Activated CD4-positive, alpha-beta T cell treated with anti-CD3 and anti-CD28 coated beads, Interleukin-2, amount 10 ng/mL, durations not matched to agents 7 days and 5 days (primary cell): ENCODE data around the gene NOP10. TPM values are rescaled to one million over a fixed set of nuclear protein-coding genes. Genes with fewer than 3 reads are reported as not detected.

Experiments used
- CTCF ChIA-PET: fragments of 350-600 bp; sonication (Branson Sonifier 250); formaldehyde crosslinking; loops from one replicate; lab custom pipeline; 2021; ENCODE audit warnings: antibody characterized with exemption; lab: Charles Lee
- POLR2A ChIA-PET: fragments of 350-600 bp; sonication (Branson Sonifier 250); formaldehyde crosslinking; loops from one replicate; lab custom pipeline; 2021; ENCODE audit warnings: antibody characterized with exemption; lab: Charles Lee
- DNase-seq: peaks from one replicate; pipeline ENCODE4 v3.0.0-alpha.2; 2020
- H3K27ac Mint-ChIP-seq: one replicate; pipeline ENCODE4 v1.8.0; 2021; ENCODE audit warnings: mild to moderate bottlenecking, moderate library complexity, mixed read lengths
- H3K27me3 Mint-ChIP-seq: one replicate; pipeline ENCODE4 v1.8.0; 2021; ENCODE audit warnings: mixed read lengths
- H3K36me3 Mint-ChIP-seq: one replicate; pipeline ENCODE4 v1.8.0; 2021; ENCODE audit warnings: low read depth, mixed read lengths
- H3K4me1 Mint-ChIP-seq: one replicate; pipeline ENCODE4 v1.8.0; 2021; ENCODE audit warnings: mixed read lengths
- H3K4me3 Mint-ChIP-seq: one replicate; pipeline ENCODE4 v1.8.0; 2021; ENCODE audit warnings: mild to moderate bottlenecking, moderate library complexity, mixed read lengths
- H3K9me3 Mint-ChIP-seq: one replicate; pipeline ENCODE4 v1.8.0; 2021; ENCODE audit warnings: mixed read lengths
- total RNA-seq, 2 experiments: library from RNA; stranded (reverse); gene quantifications; one replicate each; pipeline ENCODE4 v1.2.3, GENCODE V29; 2021

Gene NOP10
- total RNA-seq, 2 experiments from 2014 or later: 162 to 207 TPM

DNA sequence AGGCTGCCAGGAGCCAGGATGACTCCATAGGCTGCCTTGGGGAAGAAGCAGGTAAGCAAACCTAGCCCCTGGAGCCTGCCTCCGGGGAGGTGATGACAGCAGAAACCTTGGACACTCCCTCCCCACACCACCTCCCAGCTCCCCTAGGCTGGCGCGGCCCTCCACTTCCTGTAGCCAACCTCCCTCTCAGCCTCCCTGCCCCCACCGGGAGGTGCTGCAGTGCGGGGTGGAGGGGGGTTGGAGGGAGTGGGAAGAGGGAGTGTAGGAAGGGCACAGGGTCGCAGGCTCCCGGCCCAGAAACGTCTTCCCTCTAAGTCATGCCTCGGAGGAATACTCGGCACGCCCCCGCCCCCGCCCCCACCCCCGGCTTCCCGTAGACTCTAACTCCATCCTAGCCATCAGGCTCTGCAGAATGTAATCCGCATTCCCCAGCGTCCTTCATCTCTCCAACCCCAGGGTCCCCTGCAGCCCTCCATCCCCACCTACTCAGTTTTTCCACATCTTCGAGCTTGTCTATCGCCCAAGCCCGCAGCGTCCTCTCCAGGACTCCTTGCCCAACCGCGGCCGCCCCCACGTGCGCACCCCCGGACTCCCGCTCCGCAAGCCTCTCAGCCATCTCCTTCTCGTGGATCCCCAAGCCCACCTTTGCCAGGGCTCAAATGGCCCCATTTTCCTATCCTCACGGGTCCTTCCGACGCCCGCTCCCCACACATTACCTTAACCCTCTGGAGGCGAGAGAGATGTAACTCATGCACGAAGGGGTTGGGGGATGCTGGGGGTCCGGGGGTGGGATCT lies 23.5 kb upstream of the NOP10 start:
- CTCF ChIA-PET: interaction anchor here (0.7 to 3.8 kb wide), 11 partner anchors 9 to 215 kb away, joined by 3 to 31 read pairs (median 4); partner anchors contain the start of genes NOP10, NUTM1 and SLC12A6
- POLR2A ChIA-PET: interaction anchor here (0.6 to 1.2 kb wide), 4 partner anchors 23 to 71 kb away, joined by 3 to 5 read pairs (median 3); partner anchors contain the start of genes GOLGA8A, NOP10 and NUTM1
- peak; percentile 67 for DNase-seq
- peaks cover 20% of the 10 kb centered on the region for H3K36me3 Mint-ChIP-seq
- no peaks in the 10 kb centered on the region for H3K27me3 Mint-ChIP-seq
- H3K27ac Mint-ChIP-seq: peak overlapping the region; percentile 89
- peaks cover 58% of the 10 kb centered on the region for H3K4me1 Mint-ChIP-seq
- H3K9me3 Mint-ChIP-seq: no peaks in the 10 kb centered on the region
- H3K4me3 Mint-ChIP-seq: peak overlapping the region; percentile 97

DNA sequence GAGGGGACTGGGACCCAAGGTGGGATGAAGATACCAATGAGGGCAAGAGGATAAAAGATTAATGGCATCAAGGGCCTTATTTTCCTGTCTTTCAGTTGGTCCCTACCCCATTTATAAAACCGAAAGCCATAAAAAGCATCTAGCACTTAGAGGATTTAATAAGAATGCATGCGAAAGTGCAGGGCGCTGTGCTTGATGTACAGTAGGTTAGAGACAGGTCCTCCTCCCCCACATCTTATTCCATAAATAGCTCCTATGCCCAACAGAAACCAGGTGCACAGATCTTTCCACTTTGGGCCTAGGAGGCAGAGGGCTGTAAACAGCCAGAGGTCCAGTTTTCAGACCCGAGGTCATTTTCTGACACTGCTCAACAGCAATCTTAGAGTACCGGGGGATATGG lies 22.9 kb upstream of the NOP10 start:
- no peaks in the 10 kb centered on the region for H3K9me3 Mint-ChIP-seq
- DNase-seq: no peak
- H3K36me3 Mint-ChIP-seq: peaks cover 27% of the 10 kb centered on the region
- H3K4me3 Mint-ChIP-seq: peak overlapping the region; percentile 97
- H3K4me1 Mint-ChIP-seq: peaks cover 58% of the 10 kb centered on the region
- H3K27me3 Mint-ChIP-seq: no peaks in the 10 kb centered on the region
- ChIA-PET POLR2A (interaction anchor here (1.0 to 1.2 kb wide), 2 partner anchors 23 to 36 kb away, joined by 3 to 5 read pairs; partner anchors contain the start of genes NOP10 and NUTM1), CTCF (interaction anchor here (3.2 to 3.8 kb wide), 3 partner anchors 11 to 28 kb away, joined by 14 to 31 read pairs (median 28); partner anchors contain the start of genes NOP10, NUTM1 and SLC12A6)
- H3K27ac Mint-ChIP-seq: peak overlapping the region; percentile 89

DNA sequence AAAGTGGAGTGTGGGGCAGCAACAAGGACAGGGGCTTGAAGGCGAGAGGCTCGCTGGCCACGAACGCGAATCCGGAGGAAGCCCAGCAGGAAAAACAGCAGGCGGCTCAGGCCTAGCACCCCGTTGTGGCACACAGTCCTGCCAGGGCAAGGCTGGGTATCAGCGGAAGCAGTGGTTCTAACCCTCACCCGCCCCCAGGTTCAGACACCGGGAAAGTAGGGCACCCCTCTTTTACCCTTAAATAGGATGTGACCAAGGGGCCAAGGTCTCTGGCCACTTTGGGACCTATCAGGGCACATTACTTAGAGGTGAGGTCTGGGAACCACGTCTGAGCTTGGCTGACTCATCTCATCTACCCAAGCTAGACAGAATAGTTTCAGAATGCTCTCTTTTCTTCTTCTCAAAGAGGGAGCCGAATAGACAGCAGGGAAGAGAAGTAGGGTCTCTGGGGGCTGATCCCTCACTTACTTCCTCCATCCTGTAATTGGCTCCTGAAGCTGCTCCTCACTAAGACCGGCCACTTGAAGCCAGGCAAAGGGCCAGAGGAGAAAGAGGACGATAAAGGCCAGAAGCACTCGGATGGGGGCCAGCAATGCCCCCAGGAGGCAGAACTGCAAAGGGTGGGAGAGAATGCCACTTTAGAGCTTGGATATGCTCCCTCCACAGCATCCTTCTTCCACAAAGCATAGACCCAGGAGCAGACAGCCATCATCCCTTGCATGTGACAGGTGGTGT lies 22.3 kb upstream of the NOP10 start:
- Mint-ChIP-seq H3K27me3 (no peaks in the 10 kb centered on the region), H3K36me3 (peaks cover 28% of the 10 kb centered on the region), H3K9me3 (no peaks in the 10 kb centered on the region), H3K27ac (peak overlapping the region; percentile 89), H3K4me1 (peaks cover 57% of the 10 kb centered on the region), H3K4me3 (peak overlapping the region; percentile 97)
- DNase-seq: no peak
- ChIA-PET POLR2A (interaction anchor here (1.0 to 1.2 kb wide), 2 partner anchors 22 to 36 kb away, joined by 3 to 5 read pairs; partner anchors contain the start of genes NOP10 and NUTM1), CTCF (interaction anchor here (3.2 to 3.7 kb wide), 2 partner anchors 11 to 22 kb away, joined by 28 to 31 read pairs; partner anchors contain the start of genes NOP10 and NUTM1)

DNA sequence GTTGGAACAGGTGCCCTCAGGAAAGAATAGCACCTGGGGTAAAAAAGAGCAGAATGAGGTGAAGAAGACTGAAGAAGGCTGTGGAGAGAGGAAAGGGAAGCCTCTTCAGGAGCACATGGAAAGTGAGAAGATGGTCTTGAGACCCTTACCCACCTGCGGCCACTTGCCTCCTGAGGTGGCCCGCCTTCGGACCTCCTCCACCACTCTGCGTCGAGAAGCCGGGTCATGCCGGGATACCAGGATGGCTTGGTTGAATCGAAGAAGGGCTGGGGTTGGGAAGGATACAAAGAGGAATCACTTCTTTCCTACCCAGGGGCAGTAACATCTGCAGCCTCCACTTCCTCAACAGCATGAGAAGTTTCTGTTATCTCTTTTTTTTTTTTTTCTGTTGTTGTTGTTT lies 21.1 kb upstream of the NOP10 start:
- ChIA-PET POLR2A (no interaction called here), CTCF (no interaction called here)
- Mint-ChIP-seq H3K4me3 (no peak overlapping the region), H3K9me3 (no peaks in the 10 kb centered on the region), H3K27me3 (no peaks in the 10 kb centered on the region), H3K27ac (no peak overlapping the region), H3K4me1 (peaks cover 49% of the 10 kb centered on the region), H3K36me3 (peaks cover 35% of the 10 kb centered on the region)
- no peak for DNase-seq

DNA sequence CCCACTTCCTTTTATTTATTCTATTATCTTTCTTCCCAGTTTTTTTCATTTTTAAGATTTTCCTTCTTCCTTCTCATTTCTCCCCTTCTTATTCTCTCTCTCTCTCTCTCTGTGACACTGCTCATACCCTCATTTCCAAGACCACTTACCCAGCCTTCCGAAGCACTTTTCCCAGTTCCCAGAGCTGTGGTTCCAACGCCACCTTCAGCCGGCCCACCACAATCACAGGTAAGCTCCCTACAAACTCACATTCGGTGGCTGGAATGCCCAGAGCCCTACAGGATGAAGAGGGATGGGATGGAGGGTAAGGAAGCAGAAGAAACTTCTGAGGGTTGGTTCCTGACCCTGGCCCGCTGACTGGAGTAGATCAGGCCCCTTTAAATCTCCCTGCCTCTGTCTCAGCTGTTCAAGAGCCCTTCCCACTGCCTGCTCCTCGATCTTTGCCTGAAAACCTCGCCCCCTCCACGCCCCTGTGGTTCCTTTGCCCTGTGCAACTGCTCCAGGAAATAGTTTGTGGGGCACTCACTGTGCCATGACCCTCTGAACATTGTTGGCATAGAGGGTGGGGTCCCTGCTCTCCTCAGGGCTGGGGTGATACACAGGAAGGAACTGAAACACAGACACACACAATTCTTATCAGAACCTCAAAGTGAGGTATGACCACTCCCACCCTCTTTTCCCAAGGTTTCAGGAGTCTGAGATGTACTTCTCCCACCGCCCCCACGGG lies 19.3 kb upstream of the NOP10 start:
- ChIA-PET POLR2A (no interaction called here), CTCF (interaction anchor here (1.5 kb wide), 1 partner anchor 19 kb away, joined by 5 read pairs; the partner anchor contains the start of genes NOP10 and NUTM1)
- no peak overlapping the region for H3K4me3 Mint-ChIP-seq

DNA sequence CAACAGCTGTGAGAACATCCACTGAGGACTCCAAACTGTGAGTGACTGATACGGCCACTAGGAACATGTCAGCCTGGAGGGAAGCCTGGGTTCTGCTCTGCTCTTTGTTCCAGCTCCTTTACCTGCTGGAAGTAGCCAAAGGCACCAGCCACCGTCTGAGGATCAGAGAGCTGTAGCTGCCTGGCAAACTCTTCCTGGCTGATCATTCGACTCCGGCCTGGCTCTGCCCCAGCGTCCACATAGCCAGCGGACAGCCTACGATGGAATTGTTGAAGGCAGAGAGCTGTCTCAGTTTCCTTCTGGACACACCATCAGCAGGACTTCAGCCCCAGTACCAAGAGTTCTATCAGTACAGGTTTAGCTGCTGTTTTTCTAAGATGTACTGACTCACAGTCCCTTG lies 18.3 kb upstream of the NOP10 start:
- DNase-seq: no peak
- ChIA-PET POLR2A (no interaction called here), CTCF (interaction anchor here (0.9 to 1.5 kb wide), 2 partner anchors 18 to 24 kb away, joined by 4 to 5 read pairs; partner anchors contain the start of genes NOP10, NUTM1 and SLC12A6)
- Mint-ChIP-seq H3K27ac (no peak overlapping the region), H3K27me3 (no peaks in the 10 kb centered on the region), H3K4me3 (no peak overlapping the region), H3K4me1 (peaks cover 37% of the 10 kb centered on the region), H3K9me3 (no peaks in the 10 kb centered on the region), H3K36me3 (peaks cover 53% of the 10 kb centered on the region)

More for the DNA sequence above, 19.3 kb upstream of the NOP10 start:
- Mint-ChIP-seq H3K27me3 (no peaks in the 10 kb centered on the region), H3K4me1 (peaks cover 38% of the 10 kb centered on the region), H3K27ac (peak overlapping the region; percentile 76), H3K36me3 (peaks cover 49% of the 10 kb centered on the region), H3K9me3 (no peaks in the 10 kb centered on the region)
- no peak for DNase-seq

DNA sequence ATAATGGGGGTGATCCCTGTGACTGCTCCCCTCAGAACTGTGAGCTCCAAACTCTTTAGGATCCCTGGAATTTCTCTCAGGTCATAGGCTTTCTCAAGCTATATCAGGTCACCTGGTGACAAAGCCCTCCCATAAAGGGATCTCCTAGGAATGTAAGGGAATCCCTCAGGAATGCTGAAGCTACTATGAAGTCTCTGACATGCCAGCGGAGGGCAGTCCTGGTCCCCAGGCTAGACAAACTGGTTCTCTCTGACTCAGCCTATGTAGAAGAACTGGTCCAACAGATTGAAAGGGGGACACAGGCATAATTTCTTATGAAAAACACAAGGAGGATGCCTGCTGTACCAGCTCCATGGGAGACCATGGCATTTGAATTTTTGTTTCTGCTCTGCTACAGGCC lies 17.4 kb upstream of the NOP10 start:
- H3K27ac Mint-ChIP-seq: no peak overlapping the region
- no peaks in the 10 kb centered on the region for H3K9me3 Mint-ChIP-seq
- no peak for DNase-seq
- POLR2A ChIA-PET: no interaction called here
- no peak overlapping the region for H3K4me3 Mint-ChIP-seq
- CTCF ChIA-PET: interaction anchor here (0.9 to 1.5 kb wide), 5 partner anchors 17 to 151 kb away, joined by 3 to 6 read pairs (median 4); partner anchors contain the start of genes NOP10, NUTM1 and SLC12A6
- H3K36me3 Mint-ChIP-seq: peaks cover 55% of the 10 kb centered on the region
- no peaks in the 10 kb centered on the region for H3K27me3 Mint-ChIP-seq
- H3K4me1 Mint-ChIP-seq: peaks cover 27% of the 10 kb centered on the region

DNA sequence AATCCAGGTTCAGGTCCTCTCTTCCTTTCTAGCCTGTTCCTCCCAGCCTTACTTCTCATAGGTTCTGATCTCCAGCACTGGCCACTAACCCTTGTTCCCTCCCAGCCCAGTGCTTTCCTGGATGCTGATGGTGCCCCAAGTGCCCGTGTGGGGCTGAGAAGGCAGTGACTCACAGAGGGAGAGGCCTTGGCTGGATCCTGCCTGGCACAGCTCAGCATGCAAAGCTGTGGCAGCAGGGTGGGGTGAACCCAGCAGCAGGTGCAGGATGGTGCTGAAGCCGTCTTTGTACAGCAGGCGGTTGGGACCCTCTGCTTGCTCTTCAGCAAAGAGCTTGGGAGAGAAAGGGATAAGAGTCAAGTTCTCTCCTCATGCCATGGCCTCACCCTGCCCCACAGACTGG lies 16.5 kb upstream of the NOP10 start:
- no peak for DNase-seq
- POLR2A ChIA-PET: no interaction called here
- no peak overlapping the region for H3K4me3 Mint-ChIP-seq
- H3K4me1 Mint-ChIP-seq: peaks cover 19% of the 10 kb centered on the region
- no peaks in the 10 kb centered on the region for H3K27me3 Mint-ChIP-seq
- H3K9me3 Mint-ChIP-seq: no peaks in the 10 kb centered on the region
- peaks cover 57% of the 10 kb centered on the region for H3K36me3 Mint-ChIP-seq
- no peak overlapping the region for H3K27ac Mint-ChIP-seq
- CTCF ChIA-PET: interaction anchor here (1.1 to 1.3 kb wide), 2 partner anchors 17 to 150 kb away, joined by 4 to 6 read pairs; partner anchors contain the start of genes NOP10 and NUTM1

DNA sequence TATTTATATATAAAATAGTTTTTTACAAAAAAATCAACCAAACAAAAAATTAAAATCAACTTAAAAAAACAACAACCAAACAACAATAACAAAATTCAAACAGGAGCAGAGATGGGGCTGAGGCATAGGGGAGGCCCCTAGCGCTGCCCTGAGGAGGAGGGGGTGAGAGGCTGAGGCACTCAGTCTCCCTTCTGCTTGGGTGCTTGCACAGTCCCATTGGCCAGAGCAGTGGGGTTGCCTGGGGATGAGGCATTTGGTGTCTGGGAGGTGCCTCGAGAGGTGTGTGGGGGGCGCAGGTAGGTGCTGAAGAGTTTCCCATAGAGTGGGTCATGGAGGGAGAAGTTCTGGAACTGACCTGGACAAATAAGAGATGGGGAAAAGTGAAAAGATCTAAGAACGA lies 16.0 kb upstream of the NOP10 start:
- ChIA-PET CTCF (interaction anchor here (1.3 to 2.2 kb wide), 2 partner anchors 8 to 16 kb away, joined by 4 to 20 read pairs; partner anchors contain the start of genes LPCAT4, NOP10 and NUTM1), POLR2A (no interaction called here)
- H3K27me3 Mint-ChIP-seq: no peaks in the 10 kb centered on the region
- H3K27ac Mint-ChIP-seq: no peak overlapping the region
- no peaks in the 10 kb centered on the region for H3K9me3 Mint-ChIP-seq
- DNase-seq: no peak
- peaks cover 18% of the 10 kb centered on the region for H3K4me1 Mint-ChIP-seq
- peaks cover 57% of the 10 kb centered on the region for H3K36me3 Mint-ChIP-seq
- H3K4me3 Mint-ChIP-seq: no peak overlapping the region

DNA sequence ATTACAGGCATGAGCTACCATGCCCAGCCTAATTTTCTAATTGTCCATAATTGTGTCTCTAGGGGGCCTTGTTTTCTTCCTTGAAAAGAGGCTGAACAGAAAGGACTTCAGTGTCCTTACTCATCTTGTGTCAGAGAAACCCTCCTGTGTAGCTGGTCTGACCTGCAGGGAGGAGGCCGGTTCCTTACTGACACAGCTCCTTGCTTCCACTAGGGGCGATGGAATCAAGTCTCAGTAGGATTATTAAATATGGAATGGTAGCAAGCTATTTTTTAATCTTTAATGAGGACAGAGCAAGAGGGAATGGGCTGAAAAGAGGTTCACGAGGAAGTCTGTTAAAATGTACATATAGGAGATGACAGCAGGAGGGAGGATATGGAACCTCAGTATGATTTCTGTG lies 15.4 kb upstream of the NOP10 start:
- ChIA-PET CTCF (interaction anchor here (0.6 to 2.2 kb wide), 5 partner anchors 9 to 112 kb away, joined by 3 to 20 read pairs (median 3); partner anchors contain the start of gene LPCAT4), POLR2A (no interaction called here)
- H3K4me1 Mint-ChIP-seq: peaks cover 13% of the 10 kb centered on the region
- H3K27ac Mint-ChIP-seq: no peak overlapping the region
- H3K36me3 Mint-ChIP-seq: peaks cover 57% of the 10 kb centered on the region
- DNase-seq: no peak
- H3K4me3 Mint-ChIP-seq: no peak overlapping the region
- no peaks in the 10 kb centered on the region for H3K27me3 Mint-ChIP-seq
- H3K9me3 Mint-ChIP-seq: no peaks in the 10 kb centered on the region

DNA sequence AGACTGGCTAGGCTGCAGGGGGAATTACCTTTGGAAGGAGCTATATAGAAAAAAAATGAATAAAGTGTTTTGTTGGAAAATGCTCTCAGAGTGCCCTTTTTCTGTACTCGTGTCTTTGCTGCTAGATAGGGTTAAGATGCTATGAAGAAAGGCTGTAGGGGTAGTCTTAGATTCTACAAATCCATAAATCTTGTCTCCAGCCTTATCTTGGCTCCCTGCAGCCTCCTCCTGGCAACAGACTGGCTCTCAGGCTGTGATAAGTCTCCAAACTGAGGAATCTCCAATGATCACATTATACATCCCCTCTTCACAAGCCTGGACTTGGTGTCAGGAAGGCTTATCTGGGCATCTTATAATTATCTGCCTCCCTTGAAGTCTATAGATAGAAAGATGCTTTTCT lies 14.7 kb upstream of the NOP10 start:
- ChIA-PET CTCF (interaction anchor here (0.6 to 2.2 kb wide), 6 partner anchors 10 to 111 kb away, joined by 3 to 20 read pairs (median 3); partner anchors contain the start of gene LPCAT4), POLR2A (no interaction called here)
- no peak for DNase-seq
- Mint-ChIP-seq H3K36me3 (peaks cover 52% of the 10 kb centered on the region), H3K27ac (no peak overlapping the region), H3K27me3 (no peaks in the 10 kb centered on the region), H3K9me3 (no peaks in the 10 kb centered on the region), H3K4me3 (no peak overlapping the region), H3K4me1 (peaks cover 7% of the 10 kb centered on the region)
